Measurements from ENCODE around the gene RALGDS. TPM values are rescaled to one million over a fixed set of nuclear protein-coding genes. Genes with fewer than 3 reads are reported as not detected.

RALGDS gene
- polyA plus RNA-seq, 2 donors: 47.8 to 67.9 TPM

- Histone ChIP-seq H3K36me3 (ENCODE audit: control insufficient read depth in 2 of 2, insufficient read depth in 2 of 2, low read length in 1 of 2) (peaks cover 13 to 50% of the 10 kb centered on the region in 2 donors), H3K9me3 (ENCODE audit: control insufficient read depth in 2 of 2, insufficient read depth in 1 of 2, low read depth in 1 of 2, low read length in 1 of 2) (no peaks in the 10 kb centered on the region), H3K27me3 (ENCODE audit: control insufficient read depth in 1 of 2, insufficient read depth in 2 of 2, low read length in 2 of 2) (no peaks in the 10 kb centered on the region), H3K4me1 (ENCODE audit: control insufficient read depth in 2 of 2, insufficient read depth in 2 of 2, low read length in 1 of 2) (no peaks in the 10 kb centered on the region), H3K27ac (ENCODE audit: low read depth in 2 of 2, low read length in 1 of 2) (no peak overlapping the region), H3K4me3 (ENCODE audit: low read depth in 1 of 2, low read length in 2 of 2) (no peak overlapping the region)
- 60 to 61% methylated on average over 6 of the region's 6 CpGs for WGBS, 2 donors
Measured at GRCh38 chr9:133050142-133050541, 70.9 kb downstream of the RALGDS start.

- no peaks in the 10 kb centered on the region for H3K9me3 ChIP-seq (ENCODE audit: control insufficient read depth in 2 of 2, insufficient read depth in 1 of 2, low read depth in 1 of 2, low read length in 1 of 2)
- no peaks in the 10 kb centered on the region for H3K27me3 ChIP-seq (ENCODE audit: control insufficient read depth in 1 of 2, insufficient read depth in 2 of 2, low read length in 2 of 2)
- H3K4me1 ChIP-seq (ENCODE audit: control insufficient read depth in 2 of 2, insufficient read depth in 2 of 2, low read length in 1 of 2): no peaks in the 10 kb centered on the region
- peaks cover 10 to 48% of the 10 kb centered on the region in 2 donors for H3K36me3 ChIP-seq (ENCODE audit: control insufficient read depth in 2 of 2, insufficient read depth in 2 of 2, low read length in 1 of 2)
- no peak overlapping the region for H3K27ac ChIP-seq (ENCODE audit: low read depth in 2 of 2, low read length in 1 of 2)
- no peak overlapping the region for H3K4me3 ChIP-seq (ENCODE audit: low read depth in 1 of 2, low read length in 2 of 2)
- WGBS, 2 donors: 79 to 85% methylated on average over 13 of the region's 13 CpGs
Measured at GRCh38 chr9:133049043-133049442, 72.0 kb downstream of the RALGDS start.

DNA sequence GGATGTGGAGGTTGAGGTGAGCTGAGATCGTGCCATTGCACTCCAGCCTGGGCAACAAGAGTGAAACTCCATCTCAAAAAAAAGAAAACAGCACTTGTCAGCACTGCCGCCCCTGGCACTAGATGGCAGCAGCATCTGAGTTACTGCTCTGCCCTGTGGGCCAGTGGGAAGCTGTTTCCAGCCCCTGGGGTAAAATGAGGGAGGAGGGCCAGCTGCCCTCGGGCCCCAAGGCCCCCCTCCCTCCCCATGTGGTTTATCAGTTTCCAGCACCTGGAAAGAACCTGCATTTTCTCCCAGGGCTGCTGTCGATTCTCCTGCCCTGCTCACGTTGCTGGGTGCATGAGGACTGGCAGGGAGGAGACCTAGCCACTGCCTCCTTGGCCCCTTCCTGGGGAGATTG lies 72.4 kb downstream of the RALGDS start:
- 44 to 45% methylated on average over 5 of the region's 5 CpGs for WGBS, 2 donors
- no peak overlapping the region for H3K4me3 ChIP-seq (ENCODE audit: low read depth in 1 of 2, low read length in 2 of 2)
- H3K4me1 ChIP-seq (ENCODE audit: control insufficient read depth in 2 of 2, insufficient read depth in 2 of 2, low read length in 1 of 2): no peaks in the 10 kb centered on the region
- no peak overlapping the region for H3K27ac ChIP-seq (ENCODE audit: low read depth in 2 of 2, low read length in 1 of 2)
- H3K9me3 ChIP-seq (ENCODE audit: control insufficient read depth in 2 of 2, insufficient read depth in 1 of 2, low read depth in 1 of 2, low read length in 1 of 2): no peaks in the 10 kb centered on the region
- no peaks in the 10 kb centered on the region for H3K27me3 ChIP-seq (ENCODE audit: control insufficient read depth in 1 of 2, insufficient read depth in 2 of 2, low read length in 2 of 2)
- peaks cover 10 to 49% of the 10 kb centered on the region in 2 donors for H3K36me3 ChIP-seq (ENCODE audit: control insufficient read depth in 2 of 2, insufficient read depth in 2 of 2, low read length in 1 of 2)

Other genes starting within 250 kb of the RALGDS start
- gene AK8, start 243.0 kb downstream of the RALGDS start, polyA plus RNA-seq: under 1 TPM; 0.39 to 0.58 TPM
- 1 to 10 TPM; 6.3 to 6.5 TPM for gene SPACA9, start 242.3 kb downstream of the RALGDS start, polyA plus RNA-seq
- gene TSC1, start 176.6 kb downstream of the RALGDS start, polyA plus RNA-seq: 10 to 100 TPM in 1 of 2 donors, 1 to 10 TPM in 1; 8.9 to 14.3 TPM
- under 1 TPM; 0.02 TPM for gene GFI1B, start 142.5 kb downstream of the RALGDS start, polyA plus RNA-seq
- gene GTF3C5, start 90.2 kb downstream of the RALGDS start, polyA plus RNA-seq: 10 to 100 TPM; 46.3 to 64.0 TPM
- gene CEL, start 59.3 kb downstream of the RALGDS start, polyA plus RNA-seq: 1 to 10 TPM; 2.1 to 3.3 TPM
- gene GBGT1, start 42.7 kb upstream of the RALGDS start, polyA plus RNA-seq: 1 to 10 TPM; 2.1 to 3.7 TPM
- not detected for gene OBP2B, start 88.0 kb upstream of the RALGDS start, polyA plus RNA-seq
- gene ABO, start 154.0 kb upstream of the RALGDS start, polyA plus RNA-seq: 10 to 100 TPM in 1 of 2 donors, 1 to 10 TPM in 1; 7.7 to 15.6 TPM
- gene SURF6, start 214.9 kb upstream of the RALGDS start, polyA plus RNA-seq: 10 to 100 TPM; 17.0 to 21.7 TPM
- gene MED22, start 226.9 kb upstream of the RALGDS start, polyA plus RNA-seq: 10 to 100 TPM in 1 of 2 donors, 1 to 10 TPM in 1; 7.3 to 12.0 TPM
- gene RPL7A, start 227.0 kb upstream of the RALGDS start, polyA plus RNA-seq: 1,000 to 10,000 TPM; 2,052 to 3,524 TPM
- 10 to 100 TPM; 34.2 to 41.2 TPM for gene SURF1, start 235.2 kb upstream of the RALGDS start, polyA plus RNA-seq
- gene SURF2, start 235.3 kb upstream of the RALGDS start, polyA plus RNA-seq: 10 to 100 TPM; 32.9 to 36.4 TPM